ENCODE results near the gene NAP1L1. TPM values are rescaled to one million over a fixed set of nuclear protein-coding genes. Genes with fewer than 3 reads are reported as not detected.
A peak's percentile ranks its signal among the peaks of the same experiment; 100 is the strongest.

The NAP1L1 gene
- total RNA-seq, 1 experiment from 2014 or later: 946 TPM

DNA sequence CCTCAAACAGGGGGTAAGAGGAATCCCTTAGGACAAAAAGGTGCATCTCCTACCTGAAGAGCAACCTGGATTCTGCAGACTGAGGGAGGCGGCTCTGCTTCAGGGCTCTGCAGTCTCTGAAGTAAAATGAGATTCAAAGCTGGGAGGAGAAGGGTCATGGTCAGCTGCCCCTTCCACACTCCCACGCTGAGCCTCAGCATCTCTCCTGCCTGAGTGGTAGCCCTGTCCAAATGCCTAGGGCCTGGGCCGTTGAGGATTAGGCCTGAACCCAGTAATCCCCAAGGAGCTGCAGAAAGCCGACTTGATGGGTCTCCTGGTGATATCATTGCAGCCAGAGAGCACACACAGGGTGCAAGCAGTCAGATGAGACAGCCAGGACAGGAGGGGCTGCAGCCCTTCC, 71.8 kb downstream of the NAP1L1 start:
- POLR2A ChIA-PET: no interaction called here
- H3K27ac Mint-ChIP-seq: no peak overlapping the region
- CTCF ChIA-PET: interaction anchor here (1.1 to 1.4 kb wide), 2 partner anchors 19 to 24 kb away, joined by 3 to 4 read pairs; partner anchors contain the start of gene PHLDA1
- ATAC-seq (no peak), DNase-seq (ENCODE audit: low spot score) (no peak)
- H3K9me3 Mint-ChIP-seq: no peaks in the 10 kb centered on the region; the same call in 1 of the 2 replicates
- H3K36me3 Mint-ChIP-seq: no peaks in the 10 kb centered on the region
- H3K4me1 Mint-ChIP-seq: peaks cover 37% of the 10 kb centered on the region
- TF ChIP-seq, protein P1, sequence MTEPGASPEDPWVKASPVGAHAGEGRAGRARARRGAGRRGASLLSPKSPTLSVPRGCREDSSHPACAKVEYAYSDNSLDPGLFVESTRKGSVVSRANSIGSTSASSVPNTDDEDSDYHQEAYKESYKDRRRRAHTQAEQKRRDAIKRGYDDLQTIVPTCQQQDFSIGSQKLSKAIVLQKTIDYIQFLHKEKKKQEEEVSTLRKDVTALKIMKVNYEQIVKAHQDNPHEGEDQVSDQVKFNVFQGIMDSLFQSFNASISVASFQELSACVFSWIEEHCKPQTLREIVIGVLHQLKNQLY (CRISPR knock-in tag; IDR thresholded peaks at IDR 0.05): no peak
- TF ChIP-seq, protein P2, sequence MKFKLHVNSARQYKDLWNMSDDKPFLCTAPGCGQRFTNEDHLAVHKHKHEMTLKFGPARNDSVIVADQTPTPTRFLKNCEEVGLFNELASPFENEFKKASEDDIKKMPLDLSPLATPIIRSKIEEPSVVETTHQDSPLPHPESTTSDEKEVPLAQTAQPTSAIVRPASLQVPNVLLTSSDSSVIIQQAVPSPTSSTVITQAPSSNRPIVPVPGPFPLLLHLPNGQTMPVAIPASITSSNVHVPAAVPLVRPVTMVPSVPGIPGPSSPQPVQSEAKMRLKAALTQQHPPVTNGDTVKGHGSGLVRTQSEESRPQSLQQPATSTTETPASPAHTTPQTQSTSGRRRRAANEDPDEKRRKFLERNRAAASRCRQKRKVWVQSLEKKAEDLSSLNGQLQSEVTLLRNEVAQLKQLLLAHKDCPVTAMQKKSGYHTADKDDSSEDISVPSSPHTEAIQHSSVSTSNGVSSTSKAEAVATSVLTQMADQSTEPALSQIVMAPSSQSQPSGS (CRISPR knock-in tag; IDR thresholded peaks at IDR 0.05; ENCODE audit: borderline replicate concordance, low read depth): no peak
- TF ChIP-seq SOX15 (CRISPR knock-in tag; IDR thresholded peaks at IDR 0.05) (no peak), SMAD4 (CRISPR knock-in tag; IDR thresholded peaks at IDR 0.05) (no peak), GTF2I (CRISPR knock-in tag; conservative IDR thresholded peaks at IDR 0.05) (no peak), ZNF219 (CRISPR knock-in tag; IDR thresholded peaks at IDR 0.05; ENCODE audit: borderline replicate concordance) (no peak), JAZF1 (CRISPR knock-in tag; IDR thresholded peaks at IDR 0.05) (no peak), CREB1 (CRISPR knock-in tag; IDR thresholded peaks at IDR 0.05) (no peak), ZNF232 (CRISPR knock-in tag; IDR thresholded peaks at IDR 0.05) (no peak), TCF7 (CRISPR knock-in tag; IDR thresholded peaks at IDR 0.05; ENCODE audit: low read depth) (no peak), IRF2 (CRISPR knock-in tag; IDR thresholded peaks at IDR 0.05; ENCODE audit: borderline replicate concordance, low read depth) (no peak)
- TF ChIP-seq, protein P3, sequence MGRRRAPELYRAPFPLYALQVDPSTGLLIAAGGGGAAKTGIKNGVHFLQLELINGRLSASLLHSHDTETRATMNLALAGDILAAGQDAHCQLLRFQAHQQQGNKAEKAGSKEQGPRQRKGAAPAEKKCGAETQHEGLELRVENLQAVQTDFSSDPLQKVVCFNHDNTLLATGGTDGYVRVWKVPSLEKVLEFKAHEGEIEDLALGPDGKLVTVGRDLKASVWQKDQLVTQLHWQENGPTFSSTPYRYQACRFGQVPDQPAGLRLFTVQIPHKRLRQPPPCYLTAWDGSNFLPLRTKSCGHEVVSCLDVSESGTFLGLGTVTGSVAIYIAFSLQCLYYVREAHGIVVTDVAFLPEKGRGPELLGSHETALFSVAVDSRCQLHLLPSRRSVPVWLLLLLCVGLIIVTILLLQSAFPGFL (CRISPR knock-in tag; IDR thresholded peaks at IDR 0.05; ENCODE audit: borderline replicate concordance): no peak
- TF ChIP-seq, protein P4, sequence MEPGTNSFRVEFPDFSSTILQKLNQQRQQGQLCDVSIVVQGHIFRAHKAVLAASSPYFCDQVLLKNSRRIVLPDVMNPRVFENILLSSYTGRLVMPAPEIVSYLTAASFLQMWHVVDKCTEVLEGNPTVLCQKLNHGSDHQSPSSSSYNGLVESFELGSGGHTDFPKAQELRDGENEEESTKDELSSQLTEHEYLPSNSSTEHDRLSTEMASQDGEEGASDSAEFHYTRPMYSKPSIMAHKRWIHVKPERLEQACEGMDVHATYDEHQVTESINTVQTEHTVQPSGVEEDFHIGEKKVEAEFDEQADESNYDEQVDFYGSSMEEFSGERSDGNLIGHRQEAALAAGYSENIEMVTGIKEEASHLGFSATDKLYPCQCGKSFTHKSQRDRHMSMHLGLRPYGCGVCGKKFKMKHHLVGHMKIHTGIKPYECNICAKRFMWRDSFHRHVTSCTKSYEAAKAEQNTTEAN (CRISPR knock-in tag; IDR thresholded peaks at IDR 0.05): no peak
- TF ChIP-seq, protein P5, sequence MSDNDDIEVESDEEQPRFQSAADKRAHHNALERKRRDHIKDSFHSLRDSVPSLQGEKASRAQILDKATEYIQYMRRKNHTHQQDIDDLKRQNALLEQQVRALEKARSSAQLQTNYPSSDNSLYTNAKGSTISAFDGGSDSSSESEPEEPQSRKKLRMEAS (CRISPR knock-in tag; IDR thresholded peaks at IDR 0.05): no peak
- H3K4me3 Mint-ChIP-seq: no peak overlapping the region
- no peaks in the 10 kb centered on the region for H3K27me3 Mint-ChIP-seq (ENCODE audit: low read depth)

DNA sequence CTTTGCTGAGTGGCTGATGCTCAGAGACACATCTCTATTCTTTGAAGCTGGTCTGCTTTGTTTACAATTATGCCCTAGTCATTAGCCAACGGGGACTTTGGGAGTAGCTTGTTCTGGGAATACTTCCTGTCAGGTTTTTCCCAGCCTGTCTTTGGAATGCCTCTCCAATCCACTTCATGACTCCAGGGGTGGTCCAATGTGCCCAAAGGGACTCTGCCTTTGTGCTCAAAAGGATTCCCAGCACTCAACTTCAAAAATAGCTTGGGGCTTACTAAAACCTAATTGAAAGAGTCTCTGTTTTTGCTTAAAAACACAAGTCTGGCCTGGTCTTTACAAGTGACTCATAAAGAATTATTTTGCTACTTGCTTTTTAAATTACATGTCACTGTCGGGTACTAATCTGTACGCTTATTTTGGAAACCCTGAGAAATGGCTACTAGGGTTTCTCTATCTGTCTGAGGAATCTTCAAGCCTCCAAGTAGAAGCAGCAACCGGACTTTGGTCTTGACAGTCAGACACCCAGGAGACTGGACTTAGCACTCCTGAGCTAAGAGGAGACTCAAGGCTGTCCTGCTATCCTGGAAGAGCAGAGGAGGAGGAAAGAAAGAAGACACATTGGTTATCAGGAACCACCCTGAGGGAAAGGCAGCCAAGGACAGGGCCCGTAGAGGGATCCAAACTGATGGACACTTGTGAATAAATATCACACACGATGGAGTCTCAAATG, 73.6 kb downstream of the NAP1L1 start:
- Mint-ChIP-seq H3K27me3 (ENCODE audit: low read depth) (no peaks in the 10 kb centered on the region), H3K9me3 (no peaks in the 10 kb centered on the region; the same call in 1 of the 2 replicates), H3K4me1 (peaks cover 40% of the 10 kb centered on the region), H3K4me3 (no peak overlapping the region), H3K36me3 (no peaks in the 10 kb centered on the region), H3K27ac (no peak overlapping the region)
- ATAC-seq: peak; percentile 56
- POLR2A ChIA-PET: no interaction called here
- CTCF ChIA-PET: interaction anchor here (1.5 kb wide), 1 partner anchor 145 kb away, joined by 3 read pairs; no protein-coding TSS in a partner anchor
- TF ChIP-seq FOXK1 (CRISPR knock-in tag; IDR thresholded peaks at IDR 0.05) (no peak), GABPB1 (CRISPR knock-in tag; IDR thresholded peaks at IDR 0.05) (no peak)
- TF ChIP-seq, protein P1 (CRISPR knock-in tag; IDR thresholded peaks at IDR 0.05): no peak
- no peak for DNase-seq (ENCODE audit: low spot score)

DNA sequence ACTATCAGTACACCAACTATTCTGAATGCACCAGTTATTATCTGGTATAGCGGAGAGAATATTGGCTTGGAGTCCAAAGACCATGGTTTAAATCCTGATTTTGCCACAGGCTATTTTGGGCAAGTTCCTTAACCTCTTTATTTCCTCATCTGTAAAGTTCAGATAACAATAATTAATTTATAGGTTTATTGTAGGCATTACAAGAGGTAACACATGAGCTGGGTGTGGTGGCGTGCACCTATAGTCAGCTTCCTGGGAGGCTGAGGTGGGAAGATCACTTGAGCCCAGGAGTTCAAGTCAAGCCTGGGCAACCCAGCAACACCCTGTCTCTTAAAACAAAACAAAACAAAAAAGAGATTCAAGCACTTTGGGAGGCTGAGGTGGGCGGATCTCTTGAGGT, 76.1 kb downstream of the NAP1L1 start:
- TF ChIP-seq FOXK1 (CRISPR knock-in tag; IDR thresholded peaks at IDR 0.05) (no peak), CBFB (CRISPR knock-in tag; IDR thresholded peaks at IDR 0.05; ENCODE audit: low read depth) (no peak)
- Mint-ChIP-seq H3K27ac (no peak overlapping the region), H3K4me1 (peaks cover 25% of the 10 kb centered on the region), H3K27me3 (ENCODE audit: low read depth) (peaks cover 4% of the 10 kb centered on the region), H3K9me3 (peaks cover 12% of the 10 kb centered on the region), H3K4me3 (no peak overlapping the region), H3K36me3 (peaks cover 11% of the 10 kb centered on the region)
- DNase-seq (ENCODE audit: low spot score) (no peak), ATAC-seq (no peak)
- POLR2A ChIA-PET: no interaction called here
- CTCF ChIA-PET: no interaction called here

Measured in WTC11 (cell line).